Measurements from ENCODE around the gene NKAPD1.

NKAPD1 gene

GRCh38 chr11:112049777-112050176, 24.3 kb upstream of the NKAPD1 start:
- DNase-seq (ENCODE audit: low read depth, low spot score), result no peak
- ChIA-PET POLR2A (no interaction called here), CTCF (no interaction called here)
- TF ChIP-seq CTCF (IDR thresholded peaks at IDR 0.05; ENCODE audit: insufficient read depth, low read length, missing control alignments), result no peak
- H3K4me3 ChIP-seq (ENCODE audit: low read depth, low read length), result no peak overlapping the region

- ChIA-PET POLR2A (no interaction called here), CTCF (no interaction called here)
- no peak for DNase-seq (ENCODE audit: low read depth, low spot score)
- no peak overlapping the region for H3K4me3 ChIP-seq (ENCODE audit: low read depth, low read length)
- TF ChIP-seq CTCF (IDR thresholded peaks at IDR 0.05; ENCODE audit: insufficient read depth, low read length, missing control alignments), result no peak
Observed at GRCh38 chr11:112050721-112051120, 23.4 kb upstream of the NKAPD1 start.

GRCh38 chr11:112051768-112052167, 22.3 kb upstream of the NKAPD1 start:
- no peak for DNase-seq (ENCODE audit: low read depth, low spot score)
- TF ChIP-seq CTCF (IDR thresholded peaks at IDR 0.05; ENCODE audit: insufficient read depth, low read length, missing control alignments), result no peak
- POLR2A ChIA-PET, result no interaction called here
- CTCF ChIA-PET, result no interaction called here
- no peak overlapping the region for H3K4me3 ChIP-seq (ENCODE audit: low read depth, low read length)

GRCh38 chr11:112057170-112057569, 16.9 kb upstream of the NKAPD1 start:
- H3K4me3 ChIP-seq (ENCODE audit: low read depth, low read length), result no peak overlapping the region
- TF ChIP-seq CTCF (IDR thresholded peaks at IDR 0.05; ENCODE audit: insufficient read depth, low read length, missing control alignments), result no peak
- POLR2A ChIA-PET, result no interaction called here
- no peak for DNase-seq (ENCODE audit: low read depth, low spot score)
- CTCF ChIA-PET, result interaction anchor here (0.8 kb wide), 1 partner anchor 14 kb away, joined by 3 read pairs; no protein-coding TSS in a partner anchor

- ChIA-PET POLR2A (no interaction called here), CTCF (no interaction called here)
- TF ChIP-seq CTCF (IDR thresholded peaks at IDR 0.05; ENCODE audit: insufficient read depth, low read length, missing control alignments), result no peak
- no peak overlapping the region for H3K4me3 ChIP-seq (ENCODE audit: low read depth, low read length)
- no peak for DNase-seq (ENCODE audit: low read depth, low spot score)
Observed at GRCh38 chr11:112058103-112058502, 16.0 kb upstream of the NKAPD1 start.

GRCh38 chr11:112062923-112063322, 11.2 kb upstream of the NKAPD1 start:
- no peak overlapping the region for H3K4me3 ChIP-seq (ENCODE audit: low read depth, low read length)
- no peak for DNase-seq (ENCODE audit: low read depth, low spot score)
- POLR2A ChIA-PET, result interaction anchor here (0.6 kb wide), 1 partner anchor 158 kb away, joined by 4 read pairs; no protein-coding TSS in a partner anchor
- CTCF ChIA-PET, result interaction anchor here (1.0 kb wide), 1 partner anchor 27 kb away, joined by 3 read pairs; no protein-coding TSS in a partner anchor
- no peak for TF ChIP-seq CTCF (IDR thresholded peaks at IDR 0.05; ENCODE audit: insufficient read depth, low read length, missing control alignments)

Measured in AG04449 (cell line).